ENCODE measurements around the gene ANO10. TPM values are rescaled to one million over a fixed set of nuclear protein-coding genes. Genes with fewer than 3 reads are reported as not detected.
"Not testable (repeated sequence)": the region's sequence is repeated elsewhere in the genome, so short reads cannot be mapped to it uniquely, and the experiment has no call there.

ANO10 gene
- polyA plus RNA-seq, 3 donors = 11.2 to 24.8 (median 21.6) TPM

DNA sequence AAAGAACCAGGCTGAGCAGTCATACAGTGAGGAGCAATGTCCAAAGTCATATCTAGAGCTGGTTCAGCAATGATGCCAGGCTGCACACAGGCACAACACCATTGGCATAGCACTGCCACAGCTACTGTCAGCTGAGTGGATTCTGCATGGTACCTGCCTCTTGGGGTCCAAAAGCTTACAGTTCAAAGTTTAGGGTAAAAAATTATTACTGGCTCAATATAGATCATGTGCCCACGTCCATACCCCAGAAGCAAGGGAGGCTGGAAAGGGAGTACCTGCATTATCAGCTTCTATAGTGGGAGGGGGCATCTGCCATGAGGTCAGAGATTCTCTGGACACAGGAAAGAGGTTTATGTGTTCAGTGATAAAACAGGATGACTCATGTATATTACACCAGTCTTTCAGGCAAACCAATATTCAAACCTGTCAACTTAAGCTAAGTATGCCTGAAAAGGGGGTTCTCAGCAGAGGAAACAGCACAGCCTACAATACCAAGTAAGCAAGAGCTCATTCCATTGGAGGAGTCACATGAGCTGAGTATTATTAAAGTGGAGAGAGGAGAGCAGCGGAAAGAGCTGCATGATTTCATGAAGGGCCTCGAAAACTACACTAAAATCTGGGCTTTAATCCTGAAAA is 99.0 kb downstream of the ANO10 start:
- no peak overlapping the region for H2AFZ ChIP-seq (ENCODE audit: insufficient read depth, low read depth, low read length, poor library complexity, severe bottlenecking)
- H3K79me2 ChIP-seq (ENCODE audit: insufficient read depth, low read length) = no peaks in the 10 kb centered on the region
- WGBS (ENCODE audit: insufficient coverage) = 94% methylated on average over 2 of the region's 3 CpGs
- H3K4me2 ChIP-seq (replicated peaks; ENCODE audit: extremely low read depth, low read length, poor library complexity, severe bottlenecking) = no peak overlapping the region
- Mint-ChIP-seq H3K27me3 (ENCODE audit: low read depth in 3 of 3) (peaks cover 0 to 2% (median 0%) of the 10 kb centered on the region in 3 donors), H3K4me1 (peaks cover 3% of the 10 kb centered on the region), H3K36me3 (peaks cover 21 to 32% of the 10 kb centered on the region in 2 donors), H3K4me3 (no peak overlapping the region), H3K9me3 (peaks cover 18 to 27% (median 23%) of the 10 kb centered on the region in 7 donors), H3K27ac (no peak overlapping the region)
- intact Hi-C loops (cut with micrococcal nuclease) = no loop called here
- peaks cover 18 to 25% of the 10 kb centered on the region in 2 donors for H3K9me3 ChIP-seq (replicated peaks in 1 of 2; ENCODE audit: control insufficient read depth in 1 of 2, insufficient read depth in 1 of 2, low read length in 2 of 2)
- no peak overlapping the region for H3K9ac ChIP-seq (ENCODE audit: insufficient read depth, low read length, poor library complexity, severe bottlenecking)
- H4K20me1 ChIP-seq (ENCODE audit: insufficient read depth, low read length) = no peaks in the 10 kb centered on the region
- peaks cover 0 to 25% of the 10 kb centered on the region in 2 donors for H3K36me3 ChIP-seq (replicated peaks in 1 of 2; ENCODE audit: control insufficient read depth in 1 of 2, insufficient read depth in 2 of 2, low read length in 2 of 2)
- no peak overlapping the region for H3K4me3 ChIP-seq (replicated peaks in 1 of 3; ENCODE audit: low read depth in 2 of 3, low read length in 3 of 3)
- no peak overlapping the region for H3K27ac ChIP-seq (ENCODE audit: low read depth in 1 of 2, low read length in 2 of 2)
- TF ChIP-seq, protein P1, sequence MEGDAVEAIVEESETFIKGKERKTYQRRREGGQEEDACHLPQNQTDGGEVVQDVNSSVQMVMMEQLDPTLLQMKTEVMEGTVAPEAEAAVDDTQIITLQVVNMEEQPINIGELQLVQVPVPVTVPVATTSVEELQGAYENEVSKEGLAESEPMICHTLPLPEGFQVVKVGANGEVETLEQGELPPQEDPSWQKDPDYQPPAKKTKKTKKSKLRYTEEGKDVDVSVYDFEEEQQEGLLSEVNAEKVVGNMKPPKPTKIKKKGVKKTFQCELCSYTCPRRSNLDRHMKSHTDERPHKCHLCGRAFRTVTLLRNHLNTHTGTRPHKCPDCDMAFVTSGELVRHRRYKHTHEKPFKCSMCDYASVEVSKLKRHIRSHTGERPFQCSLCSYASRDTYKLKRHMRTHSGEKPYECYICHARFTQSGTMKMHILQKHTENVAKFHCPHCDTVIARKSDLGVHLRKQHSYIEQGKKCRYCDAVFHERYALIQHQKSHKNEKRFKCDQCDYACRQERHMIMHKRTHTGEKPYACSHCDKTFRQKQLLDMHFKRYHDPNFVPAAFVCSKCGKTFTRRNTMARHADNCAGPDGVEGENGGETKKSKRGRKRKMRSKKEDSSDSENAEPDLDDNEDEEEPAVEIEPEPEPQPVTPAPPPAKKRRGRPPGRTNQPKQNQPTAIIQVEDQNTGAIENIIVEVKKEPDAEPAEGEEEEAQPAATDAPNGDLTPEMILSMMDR (IDR thresholded peaks at IDR 0.05) = no peak
- DNase-seq = no peak
- no peaks in the 10 kb centered on the region for H3K4me1 ChIP-seq (ENCODE audit: control insufficient read depth in 1 of 2, insufficient read depth in 2 of 2, low read length in 2 of 2)
- no peaks in the 10 kb centered on the region for H3K27me3 ChIP-seq (ENCODE audit: control insufficient read depth in 2 of 2, insufficient read depth in 2 of 2, low read length in 2 of 2)

GRCh38 chr3:43521941-43522340 is 99.9 kb downstream of the ANO10 start:
- Mint-ChIP-seq H3K4me3 (no peak overlapping the region), H3K9me3 (peaks cover 17 to 24% (median 20%) of the 10 kb centered on the region in 7 donors), H3K27me3 (ENCODE audit: low read depth in 3 of 3) (peaks cover 0 to 2% (median 0%) of the 10 kb centered on the region in 3 donors), H3K36me3 (peaks cover 17 to 35% of the 10 kb centered on the region in 2 donors), H3K4me1 (peaks cover 3% of the 10 kb centered on the region), H3K27ac (peak overlapping the region in 1 of 7 donors; percentile 3)
- Histone ChIP-seq H4K20me1 (ENCODE audit: insufficient read depth, low read length) (no peaks in the 10 kb centered on the region), H2AFZ (ENCODE audit: insufficient read depth, low read depth, low read length, poor library complexity, severe bottlenecking) (no peak overlapping the region), H3K36me3 (replicated peaks in 1 of 2; ENCODE audit: control insufficient read depth in 1 of 2, insufficient read depth in 2 of 2, low read length in 2 of 2) (peaks cover 0 to 32% of the 10 kb centered on the region in 2 donors), H3K4me2 (replicated peaks; ENCODE audit: extremely low read depth, low read length, poor library complexity, severe bottlenecking) (no peak overlapping the region), H3K27me3 (ENCODE audit: control insufficient read depth in 2 of 2, insufficient read depth in 2 of 2, low read length in 2 of 2) (no peaks in the 10 kb centered on the region), H3K9me3 (replicated peaks in 1 of 2; ENCODE audit: control insufficient read depth in 1 of 2, insufficient read depth in 1 of 2, low read length in 2 of 2) (peaks cover 18 to 26% of the 10 kb centered on the region in 2 donors), H3K4me3 (replicated peaks in 1 of 3; ENCODE audit: low read depth in 2 of 3, low read length in 3 of 3) (no peak overlapping the region), H3K9ac (ENCODE audit: insufficient read depth, low read length, poor library complexity, severe bottlenecking) (no peak overlapping the region), H3K4me1 (ENCODE audit: control insufficient read depth in 1 of 2, insufficient read depth in 2 of 2, low read length in 2 of 2) (no peaks in the 10 kb centered on the region), H3K79me2 (ENCODE audit: insufficient read depth, low read length) (no peaks in the 10 kb centered on the region), H3K27ac (ENCODE audit: low read depth in 1 of 2, low read length in 2 of 2) (no peak overlapping the region)
- no peak for DNase-seq
- TF ChIP-seq, protein P1 (IDR thresholded peaks at IDR 0.05) = no peak
- intact Hi-C loops (cut with micrococcal nuclease) = no loop called here
- 20% methylated on average over 1 of the region's 1 CpG for WGBS (ENCODE audit: insufficient coverage)

DNA sequence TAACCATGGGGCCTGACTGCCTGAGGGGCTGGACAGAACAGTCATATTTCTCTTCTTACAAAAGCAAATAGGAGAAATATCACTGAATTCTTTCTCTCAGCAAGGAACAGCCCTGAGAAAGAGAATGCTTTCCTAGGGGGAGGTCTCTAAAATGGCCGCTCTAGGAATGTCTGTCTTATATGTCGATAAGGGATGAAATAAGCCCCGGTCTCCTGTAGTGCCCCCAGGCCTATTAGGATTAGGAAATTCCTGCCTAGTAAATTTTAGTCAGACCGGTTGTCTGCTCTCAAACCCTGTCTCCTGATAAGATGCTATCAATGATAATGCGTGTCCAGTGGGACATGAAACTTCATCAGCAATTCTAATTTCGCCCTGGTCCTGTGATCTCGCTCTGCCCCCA is 103.3 kb downstream of the ANO10 start:
- H3K79me2 ChIP-seq (ENCODE audit: insufficient read depth, low read length); H3K4me1 ChIP-seq (ENCODE audit: control insufficient read depth in 1 of 2, insufficient read depth in 2 of 2, low read length in 2 of 2); intact Hi-C loops (cut with micrococcal nuclease); H3K27me3 Mint-ChIP-seq (ENCODE audit: low read depth in 3 of 3); H3K9ac ChIP-seq (ENCODE audit: insufficient read depth, low read length, poor library complexity, severe bottlenecking); H4K20me1 ChIP-seq (ENCODE audit: insufficient read depth, low read length); H3K4me3 ChIP-seq (replicated peaks in 1 of 3; ENCODE audit: low read depth in 2 of 3, low read length in 3 of 3); H3K27me3 ChIP-seq (ENCODE audit: control insufficient read depth in 2 of 2, insufficient read depth in 2 of 2, low read length in 2 of 2); DNase-seq; H3K27ac Mint-ChIP-seq; H2AFZ ChIP-seq (ENCODE audit: insufficient read depth, low read depth, low read length, poor library complexity, severe bottlenecking); H3K27ac ChIP-seq (ENCODE audit: low read depth in 1 of 2, low read length in 2 of 2); H3K4me2 ChIP-seq (replicated peaks; ENCODE audit: extremely low read depth, low read length, poor library complexity, severe bottlenecking); H3K4me1 Mint-ChIP-seq; H3K4me3 Mint-ChIP-seq: not testable (repeated sequence)
- Mint-ChIP-seq H3K9me3 (peaks cover 18 to 24% (median 21%) of the 10 kb centered on the region in 7 donors), H3K36me3 (peaks cover 26 to 40% of the 10 kb centered on the region in 2 donors)
- Histone ChIP-seq H3K9me3 (replicated peaks in 1 of 2; ENCODE audit: control insufficient read depth in 1 of 2, insufficient read depth in 1 of 2, low read length in 2 of 2) (peaks cover 18 to 26% of the 10 kb centered on the region in 2 donors), H3K36me3 (replicated peaks in 1 of 2; ENCODE audit: control insufficient read depth in 1 of 2, insufficient read depth in 2 of 2, low read length in 2 of 2) (peaks cover 0 to 28% of the 10 kb centered on the region in 2 donors)
- 95% methylated on average over 3 of the region's 7 CpGs for WGBS (ENCODE audit: insufficient coverage)
